DOHH2 (cell line): ENCODE results near the gene DIP2C.

Source experiments
- CTCF ChIP-seq: fragments of 200-600 bp; sonication (generic); IDR thresholded peaks from one replicate; pipeline ENCODE4 v1.5.1; 2014; ENCODE audit warnings: antibody characterized with exemption, mild to moderate bottlenecking, low read depth, low read length; ENCODE audit not compliant: poor library complexity, severe bottlenecking
- EZH2phosphoT487 ChIP-seq: fragments of 200-600 bp; sonication (generic); IDR thresholded peaks from 2 replicates; pipeline ENCODE4 v1.6.1; 2017; ENCODE audit warnings: borderline replicate concordance, mild to moderate bottlenecking, antibody characterized with exemption, low read length, moderate library complexity, mixed read lengths

GRCh38 chr10:607545-608185, 81.8 kb downstream of the DIP2C start:
- TF ChIP-seq CTCF (no peak), EZH2phosphoT487 (no peak)
